GM13977 (cell line): ENCODE data around the gene PAGE4.

Experiments used
- DNase-seq: peaks from one replicate; pipeline ENCODE4 v3.0.0; 2012; ENCODE audit warnings: low spot score
- in situ Hi-C: fragments of 300-500 bp; cut with MboI; formaldehyde crosslinking; loops from one replicate; pipeline ENCODE4 v1.12.0; 2022; ENCODE audit warnings: low sequenced_read_pairs, low pct_unique_long_range_greater_than_20kb, mixed read lengths, inconsistent platforms; ENCODE audit not compliant: unreplicated experiment
- TF ChIP-seq, protein P1 (sequence below): IDR thresholded peaks from 2 replicates; pipeline ENCODE4 v1.5.1; 2012; ENCODE audit warnings: mild to moderate bottlenecking, control low read depth; ENCODE audit not compliant: insufficient read depth; ENCODE audit errors: extremely low read depth, missing control alignments

The PAGE4 gene

GRCh38 chrX:49845701-49846403 lies 16.7 kb downstream of the PAGE4 start:
- no peak for DNase-seq
- in situ Hi-C loops: no loop called here

DNA sequence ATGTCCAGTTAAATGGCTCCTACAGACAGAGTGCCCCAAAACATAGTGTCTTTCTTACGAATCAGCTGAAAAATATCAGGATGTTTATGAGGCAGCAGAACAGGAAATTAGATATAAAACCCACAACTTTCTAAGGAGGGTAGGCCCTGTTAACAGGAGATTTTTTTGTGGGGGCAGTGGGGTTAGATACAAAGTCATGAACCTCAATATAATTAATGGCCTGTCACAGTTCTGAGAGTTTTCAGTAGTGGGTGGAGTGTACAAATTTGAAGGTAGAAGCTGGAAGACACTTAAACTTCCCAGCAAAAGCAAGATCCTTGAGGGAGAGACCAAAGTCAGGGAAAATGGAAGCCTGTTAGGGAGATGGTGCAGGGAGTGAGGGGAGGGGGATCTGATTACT lies 17.4 kb downstream of the PAGE4 start:
- TF ChIP-seq, protein P1, sequence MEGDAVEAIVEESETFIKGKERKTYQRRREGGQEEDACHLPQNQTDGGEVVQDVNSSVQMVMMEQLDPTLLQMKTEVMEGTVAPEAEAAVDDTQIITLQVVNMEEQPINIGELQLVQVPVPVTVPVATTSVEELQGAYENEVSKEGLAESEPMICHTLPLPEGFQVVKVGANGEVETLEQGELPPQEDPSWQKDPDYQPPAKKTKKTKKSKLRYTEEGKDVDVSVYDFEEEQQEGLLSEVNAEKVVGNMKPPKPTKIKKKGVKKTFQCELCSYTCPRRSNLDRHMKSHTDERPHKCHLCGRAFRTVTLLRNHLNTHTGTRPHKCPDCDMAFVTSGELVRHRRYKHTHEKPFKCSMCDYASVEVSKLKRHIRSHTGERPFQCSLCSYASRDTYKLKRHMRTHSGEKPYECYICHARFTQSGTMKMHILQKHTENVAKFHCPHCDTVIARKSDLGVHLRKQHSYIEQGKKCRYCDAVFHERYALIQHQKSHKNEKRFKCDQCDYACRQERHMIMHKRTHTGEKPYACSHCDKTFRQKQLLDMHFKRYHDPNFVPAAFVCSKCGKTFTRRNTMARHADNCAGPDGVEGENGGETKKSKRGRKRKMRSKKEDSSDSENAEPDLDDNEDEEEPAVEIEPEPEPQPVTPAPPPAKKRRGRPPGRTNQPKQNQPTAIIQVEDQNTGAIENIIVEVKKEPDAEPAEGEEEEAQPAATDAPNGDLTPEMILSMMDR: no peak
- DNase-seq: no peak
- in situ Hi-C loops: no loop called here

More at GRCh38 chrX:49845701-49846403, 16.7 kb downstream of the PAGE4 start:
- TF ChIP-seq, protein P1: no peak

GRCh38 chrX:49848275-49848674 lies 19.2 kb downstream of the PAGE4 start:
- DNase-seq: no peak
- TF ChIP-seq, protein P1: no peak
- in situ Hi-C loops: no loop called here

GRCh38 chrX:49850028-49850427 lies 20.9 kb downstream of the PAGE4 start:
- no peak for DNase-seq
- in situ Hi-C loops: no loop called here
- TF ChIP-seq, protein P1: no peak

DNA sequence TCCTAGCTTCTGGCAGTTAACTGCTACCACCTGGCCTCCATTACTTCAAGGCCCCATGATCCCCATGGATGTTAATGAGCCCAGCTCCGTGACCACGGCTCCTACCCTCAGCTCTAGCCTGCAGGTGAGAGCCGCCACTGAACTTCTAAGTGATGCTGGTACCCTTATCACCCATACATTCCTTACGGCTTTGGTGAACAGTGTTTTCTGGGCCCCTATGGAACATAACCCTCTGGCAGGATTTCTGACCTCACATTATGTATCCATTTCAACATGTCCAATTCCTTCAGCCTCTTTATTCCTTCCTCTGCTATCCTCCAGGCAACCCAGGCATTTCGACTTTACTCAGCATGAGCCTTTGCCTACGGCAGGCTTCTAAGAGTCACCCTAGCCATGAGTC lies 24.6 kb downstream of the PAGE4 start:
- no peak for DNase-seq
- TF ChIP-seq, protein P1: no peak
- in situ Hi-C loops: no loop called here

- TF ChIP-seq, protein P1: no peak
- no peak for DNase-seq
- in situ Hi-C loops: no loop called here
These were observed 27.7 kb downstream of the PAGE4 start for GRCh38 chrX:49856819-49857218.
